ENCODE results near the gene PHOX2A.

Gene PHOX2A

GRCh38 chr11:72241291-72241781 lies 2.6 kb downstream of the PHOX2A start:
- FAIRE-seq: no peak
- DNase-seq (ENCODE audit: insufficient read length, low spot score): no peak
- TF ChIP-seq CTCF (IDR thresholded peaks at IDR 0.05; ENCODE audit: insufficient read depth, missing control alignments): no peak

DNA sequence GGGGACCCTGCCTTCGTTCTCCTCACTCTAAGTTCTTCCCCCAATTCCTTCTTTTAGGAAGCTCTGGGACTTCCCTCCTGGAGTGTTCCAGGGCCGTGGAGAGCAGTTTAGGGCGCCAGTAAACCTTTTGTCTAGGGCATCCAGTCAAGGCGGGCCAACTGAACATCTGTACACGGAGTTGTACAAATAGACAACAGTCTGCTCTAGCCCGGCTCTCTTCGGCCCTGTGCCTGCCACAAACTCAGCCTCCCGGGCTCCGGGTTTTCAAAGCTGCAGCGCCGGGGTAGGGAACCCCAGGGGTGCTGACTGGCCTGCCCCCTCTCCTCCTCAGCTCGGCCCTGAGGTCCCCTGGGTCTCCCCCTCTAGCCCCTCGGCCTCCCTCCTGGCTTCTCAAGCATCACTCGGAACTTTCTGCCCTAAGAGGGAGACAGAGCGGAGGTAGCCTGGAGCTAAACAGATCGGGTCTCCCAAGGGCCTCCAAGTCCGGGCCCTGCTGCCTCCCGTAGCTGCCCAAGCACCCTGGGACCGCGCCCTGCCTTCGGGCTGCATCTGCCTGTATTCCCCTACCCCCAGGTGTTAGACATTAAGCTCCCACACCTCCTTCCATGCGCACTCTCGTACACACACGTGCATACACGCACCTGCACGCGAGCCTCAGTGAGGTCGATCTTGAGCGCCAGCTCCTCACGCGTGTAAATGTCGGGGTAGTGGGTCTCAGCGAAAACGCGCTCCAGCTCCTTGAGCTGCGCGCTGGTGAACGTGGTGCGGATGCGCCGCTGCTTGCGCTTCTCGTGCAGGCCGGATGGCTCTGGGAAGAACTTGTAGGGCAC lies 3.3 kb downstream of the PHOX2A start:
- no peak for FAIRE-seq
- no peak for TF ChIP-seq CTCF (IDR thresholded peaks at IDR 0.05; ENCODE audit: insufficient read depth, missing control alignments)
- DNase-seq (ENCODE audit: insufficient read length, low spot score): no peak

GRCh38 chr11:72239849-72240460 lies 4.0 kb downstream of the PHOX2A start:
- FAIRE-seq (no peak), DNase-seq (ENCODE audit: insufficient read length, low spot score) (no peak)
- TF ChIP-seq CTCF (IDR thresholded peaks at IDR 0.05; ENCODE audit: insufficient read depth, missing control alignments): no peak

DNA sequence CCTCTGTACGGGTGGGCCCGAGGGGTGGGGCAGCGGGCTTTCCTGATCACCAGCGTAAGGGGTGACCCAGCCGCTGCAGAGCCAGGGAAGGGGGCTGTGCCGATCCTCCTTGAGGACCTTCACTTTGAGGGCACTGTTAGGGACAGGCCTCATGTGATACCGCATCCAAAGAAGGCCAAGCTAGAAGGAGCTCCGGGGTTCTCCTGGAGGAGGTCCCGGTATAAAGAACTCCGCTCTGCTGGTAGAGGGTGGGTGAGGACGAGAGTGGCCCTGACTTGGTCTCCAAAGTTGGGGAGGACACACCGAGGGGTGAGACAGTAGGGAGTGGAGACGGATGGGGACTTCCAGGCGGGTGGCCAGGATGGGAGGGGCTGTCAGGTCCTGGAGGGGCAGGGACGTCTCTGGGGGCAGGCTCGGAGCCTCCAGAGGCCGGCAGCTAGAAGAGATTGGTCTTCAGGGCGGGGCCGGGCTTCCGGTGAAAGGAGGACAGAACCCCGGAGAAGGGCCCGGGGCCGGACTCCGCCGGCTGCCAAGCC lies 4.6 kb downstream of the PHOX2A start:
- no peak for FAIRE-seq

DNA sequence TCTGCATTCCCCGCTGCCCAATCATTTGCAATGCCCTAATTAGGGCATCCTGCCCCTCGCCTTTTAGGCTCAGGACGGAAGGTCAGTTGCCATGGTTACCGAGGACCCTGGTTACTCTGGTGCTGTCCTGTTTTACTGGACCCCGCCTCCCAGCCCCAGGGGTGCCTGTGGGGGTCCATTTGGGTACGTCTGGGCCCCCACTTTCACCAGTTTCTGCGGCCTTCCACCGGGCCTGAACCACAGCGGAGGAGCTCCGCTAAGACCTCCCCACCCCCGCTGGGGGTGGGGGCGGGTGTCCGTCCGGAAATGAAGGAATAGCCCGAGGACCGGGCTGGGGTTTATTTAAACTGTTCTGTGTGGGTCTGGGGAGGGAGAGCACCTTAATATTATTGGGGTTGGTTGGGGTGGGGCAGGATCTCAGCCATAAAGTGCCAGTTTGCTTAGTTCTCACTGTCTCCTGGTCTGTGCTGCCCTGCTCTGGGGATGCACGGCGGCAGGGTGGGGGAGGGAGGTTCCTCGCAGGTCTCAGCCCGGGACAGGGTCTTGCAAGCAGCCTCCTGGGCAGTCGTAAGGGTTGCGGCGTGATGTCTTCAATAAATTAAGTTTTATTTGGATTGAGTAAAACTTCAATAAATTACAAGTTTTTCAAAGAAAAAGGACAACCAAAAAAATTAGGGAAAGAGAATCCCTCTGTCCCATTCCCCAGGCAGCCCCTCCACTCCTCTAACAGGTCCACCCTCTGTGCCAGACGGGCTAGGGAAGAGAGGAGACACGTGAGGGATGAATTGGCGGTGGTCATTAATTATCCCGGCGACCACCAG lies 5.3 kb downstream of the PHOX2A start:
- FAIRE-seq: no peak
- no peak for TF ChIP-seq CTCF (IDR thresholded peaks at IDR 0.05; ENCODE audit: insufficient read depth, missing control alignments)
- DNase-seq (ENCODE audit: insufficient read length, low spot score): no peak

More for the DNA sequence above, 4.6 kb downstream of the PHOX2A start:
- TF ChIP-seq CTCF (IDR thresholded peaks at IDR 0.05; ENCODE audit: insufficient read depth, missing control alignments): no peak
- DNase-seq (ENCODE audit: insufficient read length, low spot score): no peak

GRCh38 chr11:72238040-72238450 lies 5.9 kb downstream of the PHOX2A start:
- TF ChIP-seq CTCF (IDR thresholded peaks at IDR 0.05; ENCODE audit: insufficient read depth, missing control alignments): peak; percentile 74
- no peak for DNase-seq (ENCODE audit: insufficient read length, low spot score)
- FAIRE-seq: no peak

Data from D721Med (cell line).